LNCaP clone FGC (cell line): ENCODE measurements around the gene SPATA19.
A peak's percentile ranks its signal among the peaks of the same experiment; 100 is the strongest.

Source experiments
- DNase-seq: peaks from one replicate; pipeline ENCODE4 v3.0.0-alpha.2; 2011; ENCODE audit warnings: low read depth
- H3K4me3 ChIP-seq: 2 replicates; pipeline ENCODE4 v1.5.1; 2011; ENCODE audit warnings: mild to moderate bottlenecking, low read depth, low read length, control low read depth
- TF ChIP-seq, protein P1 (sequence below): IDR thresholded peaks from 2 replicates; pipeline ENCODE4 v1.5.1; 2012; ENCODE audit warnings: mild to moderate bottlenecking; ENCODE audit not compliant: control insufficient read depth, insufficient read depth; ENCODE audit errors: extremely low read depth

Gene SPATA19

DNA sequence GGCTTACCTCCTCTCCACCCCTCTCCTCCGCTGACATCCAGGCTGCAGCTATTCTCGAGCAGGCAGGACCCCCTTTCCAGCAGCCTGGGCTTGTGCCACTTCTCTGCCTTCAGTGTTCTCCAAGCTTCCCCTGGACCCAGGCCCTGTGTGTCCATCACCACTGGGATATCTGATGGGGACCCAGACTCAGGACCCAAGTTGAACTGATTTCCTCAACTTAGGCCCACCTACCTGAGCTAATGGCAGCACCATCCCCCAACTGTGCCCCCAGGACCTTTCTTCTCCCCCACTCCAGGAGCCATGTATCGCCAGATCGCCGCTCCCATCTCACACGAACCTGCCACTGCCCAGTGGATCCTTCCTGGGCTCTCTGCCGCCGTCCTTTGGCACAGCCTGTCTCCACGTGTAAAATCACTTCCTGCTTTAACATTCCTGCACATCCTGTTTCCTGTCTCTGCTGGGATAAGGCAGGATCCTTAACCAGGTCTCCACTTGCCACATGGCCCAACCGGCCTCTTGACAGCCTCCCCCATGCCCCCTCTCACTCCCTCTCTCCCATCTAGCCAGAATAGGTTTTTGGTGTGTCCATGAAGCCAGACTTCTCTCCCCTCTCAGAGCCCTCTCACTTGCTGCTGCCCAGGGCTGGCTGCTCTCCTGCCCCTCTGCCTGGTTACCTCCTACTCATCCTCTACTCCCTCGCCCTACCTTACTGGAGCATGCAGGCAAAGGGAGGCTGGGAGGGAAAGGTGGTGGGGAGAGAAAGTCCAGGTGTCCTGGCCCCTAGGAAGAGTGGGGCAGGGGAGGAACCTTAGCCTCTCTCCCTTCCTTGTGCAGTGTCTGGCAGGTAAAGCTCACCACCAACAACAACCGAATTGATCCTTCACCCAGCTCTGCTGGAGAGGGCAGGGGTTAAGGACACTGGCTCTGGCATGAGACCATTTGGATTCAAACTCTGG lies 9.4 kb downstream of the SPATA19 start:
- no peak overlapping the region for H3K4me3 ChIP-seq
- TF ChIP-seq, protein P1, sequence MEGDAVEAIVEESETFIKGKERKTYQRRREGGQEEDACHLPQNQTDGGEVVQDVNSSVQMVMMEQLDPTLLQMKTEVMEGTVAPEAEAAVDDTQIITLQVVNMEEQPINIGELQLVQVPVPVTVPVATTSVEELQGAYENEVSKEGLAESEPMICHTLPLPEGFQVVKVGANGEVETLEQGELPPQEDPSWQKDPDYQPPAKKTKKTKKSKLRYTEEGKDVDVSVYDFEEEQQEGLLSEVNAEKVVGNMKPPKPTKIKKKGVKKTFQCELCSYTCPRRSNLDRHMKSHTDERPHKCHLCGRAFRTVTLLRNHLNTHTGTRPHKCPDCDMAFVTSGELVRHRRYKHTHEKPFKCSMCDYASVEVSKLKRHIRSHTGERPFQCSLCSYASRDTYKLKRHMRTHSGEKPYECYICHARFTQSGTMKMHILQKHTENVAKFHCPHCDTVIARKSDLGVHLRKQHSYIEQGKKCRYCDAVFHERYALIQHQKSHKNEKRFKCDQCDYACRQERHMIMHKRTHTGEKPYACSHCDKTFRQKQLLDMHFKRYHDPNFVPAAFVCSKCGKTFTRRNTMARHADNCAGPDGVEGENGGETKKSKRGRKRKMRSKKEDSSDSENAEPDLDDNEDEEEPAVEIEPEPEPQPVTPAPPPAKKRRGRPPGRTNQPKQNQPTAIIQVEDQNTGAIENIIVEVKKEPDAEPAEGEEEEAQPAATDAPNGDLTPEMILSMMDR, result no peak
- no peak for DNase-seq

- TF ChIP-seq, protein P1, result peak; percentile 83
- H3K4me3 ChIP-seq, result no peak overlapping the region
- DNase-seq, result peak; percentile 19
Observed at GRCh38 chr11:133834682-133835592, 10.4 kb downstream of the SPATA19 start.

DNA sequence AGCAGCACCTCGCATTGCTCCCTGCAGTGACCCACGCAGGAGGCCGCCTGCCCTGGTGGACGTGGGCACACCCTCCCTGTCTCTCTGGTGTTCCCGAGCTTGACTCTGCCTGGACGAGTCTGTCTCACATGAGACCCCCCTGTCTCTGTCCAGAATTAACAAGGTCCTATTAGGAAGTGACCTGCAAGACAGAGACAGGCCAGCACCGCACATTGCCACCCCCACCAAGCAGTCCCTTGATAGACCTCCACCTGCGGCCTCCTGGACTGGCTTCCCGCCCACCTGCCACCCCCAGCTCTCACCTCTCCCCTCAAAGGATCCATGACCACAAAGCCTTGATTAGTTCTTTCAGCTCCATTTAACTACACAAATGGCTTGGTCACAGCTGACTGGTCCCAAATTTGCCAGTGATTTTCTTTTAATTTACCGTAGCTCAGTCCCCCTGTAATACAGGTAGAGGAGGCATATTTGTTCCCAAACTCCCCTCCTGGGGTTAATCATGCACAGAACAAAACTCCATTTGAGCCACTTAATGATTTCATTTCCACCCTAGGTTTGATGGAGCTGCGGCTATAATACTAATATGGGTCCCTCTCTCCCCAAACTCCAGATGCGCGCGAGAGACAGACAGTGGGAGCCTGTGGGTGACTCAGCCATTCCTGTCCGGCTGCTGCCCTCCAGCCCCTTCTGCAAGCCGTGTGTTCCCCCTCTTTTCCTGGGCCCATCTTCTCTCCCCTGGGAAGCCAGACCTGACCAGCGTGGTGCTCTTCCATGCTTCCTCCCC lies 11.2 kb downstream of the SPATA19 start:
- TF ChIP-seq, protein P1, result no peak
- no peak overlapping the region for H3K4me3 ChIP-seq
- DNase-seq, result no peak

GRCh38 chr11:133832991-133833897 lies 12.1 kb downstream of the SPATA19 start:
- DNase-seq, result no peak
- TF ChIP-seq, protein P1, result no peak
- no peak overlapping the region for H3K4me3 ChIP-seq

DNA sequence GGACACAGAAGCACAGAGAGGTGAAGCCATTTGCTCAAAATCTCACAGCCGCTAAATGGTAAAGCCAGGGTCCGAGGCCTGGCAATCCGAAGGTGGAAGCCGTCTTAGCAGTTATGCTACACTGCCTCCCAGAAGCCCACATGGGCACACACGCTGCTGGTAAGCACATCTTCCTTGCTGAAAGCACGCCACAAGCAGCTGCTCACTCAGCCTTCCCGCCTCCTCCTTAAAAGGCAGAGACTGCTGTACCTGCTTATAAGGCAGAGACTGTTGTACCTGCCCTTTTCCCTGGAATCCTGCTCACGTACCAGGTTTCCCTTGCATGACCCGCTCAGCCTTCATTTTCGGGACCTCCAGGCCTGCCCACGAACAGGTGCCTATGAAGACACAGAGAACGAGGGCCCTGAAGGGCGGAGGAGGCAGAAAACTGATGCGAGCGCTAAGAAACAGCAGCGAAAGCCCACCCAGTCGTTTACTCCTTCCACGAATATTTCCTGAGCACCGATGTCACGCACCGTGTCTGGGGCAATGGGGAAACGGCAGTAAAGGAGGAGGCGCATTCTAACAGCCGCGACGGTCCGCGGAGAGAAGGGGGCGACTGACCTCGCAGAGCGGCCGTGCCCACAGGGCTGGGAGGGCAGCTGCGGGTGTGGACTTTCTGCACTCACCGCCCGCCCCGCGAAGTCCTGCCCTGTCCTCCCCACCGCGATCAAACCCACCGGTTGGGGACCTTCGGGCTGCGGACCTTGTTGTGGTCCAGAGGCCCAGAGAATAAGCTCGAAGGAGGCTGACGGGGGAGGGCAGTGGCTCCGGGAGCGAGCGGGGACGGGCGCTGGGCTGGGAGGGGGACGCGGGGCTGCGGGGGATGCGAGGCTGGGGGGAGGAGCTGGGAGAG lies 13.0 kb downstream of the SPATA19 start:
- H3K4me3 ChIP-seq, result no peak overlapping the region
- DNase-seq, result no peak
- TF ChIP-seq, protein P1, result no peak
